ENCODE measurements around the gene PROCA1.

DNA sequence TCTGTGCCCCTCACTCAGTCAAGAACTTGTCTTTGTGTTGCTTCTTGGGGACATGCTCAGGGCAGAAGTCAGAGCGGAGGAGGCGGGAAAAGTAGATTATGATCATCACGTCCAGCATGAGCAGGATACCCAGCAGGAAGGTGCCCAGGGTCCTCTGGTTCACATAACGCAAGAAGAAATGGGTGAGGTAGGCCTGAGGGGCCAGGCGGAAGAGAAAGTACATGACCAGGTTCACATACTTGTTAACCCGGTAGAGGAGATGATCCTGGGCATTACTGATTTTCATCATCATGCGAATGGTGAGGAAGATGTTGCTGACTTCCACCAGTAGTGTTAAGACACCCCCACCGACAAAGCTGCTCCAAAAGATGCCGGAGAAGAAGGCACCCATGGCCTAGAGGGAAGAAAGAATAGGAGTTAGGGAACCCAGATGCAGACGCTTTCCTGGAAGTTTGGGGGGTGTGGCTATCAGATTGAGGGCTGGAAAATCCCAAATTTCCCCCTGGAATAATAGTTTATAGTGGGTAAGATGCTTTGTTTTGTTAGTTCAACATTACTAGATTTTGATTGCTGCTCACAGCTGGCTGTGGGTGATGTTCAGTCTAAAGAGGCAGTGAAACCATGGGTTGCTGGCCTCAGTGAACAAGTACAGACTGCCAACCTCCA, 12.9 kb upstream of the PROCA1 start:
- TF ChIP-seq POLR2A (IDR thresholded peaks at IDR 0.05): no peak
- TF ChIP-seq, protein P1, sequence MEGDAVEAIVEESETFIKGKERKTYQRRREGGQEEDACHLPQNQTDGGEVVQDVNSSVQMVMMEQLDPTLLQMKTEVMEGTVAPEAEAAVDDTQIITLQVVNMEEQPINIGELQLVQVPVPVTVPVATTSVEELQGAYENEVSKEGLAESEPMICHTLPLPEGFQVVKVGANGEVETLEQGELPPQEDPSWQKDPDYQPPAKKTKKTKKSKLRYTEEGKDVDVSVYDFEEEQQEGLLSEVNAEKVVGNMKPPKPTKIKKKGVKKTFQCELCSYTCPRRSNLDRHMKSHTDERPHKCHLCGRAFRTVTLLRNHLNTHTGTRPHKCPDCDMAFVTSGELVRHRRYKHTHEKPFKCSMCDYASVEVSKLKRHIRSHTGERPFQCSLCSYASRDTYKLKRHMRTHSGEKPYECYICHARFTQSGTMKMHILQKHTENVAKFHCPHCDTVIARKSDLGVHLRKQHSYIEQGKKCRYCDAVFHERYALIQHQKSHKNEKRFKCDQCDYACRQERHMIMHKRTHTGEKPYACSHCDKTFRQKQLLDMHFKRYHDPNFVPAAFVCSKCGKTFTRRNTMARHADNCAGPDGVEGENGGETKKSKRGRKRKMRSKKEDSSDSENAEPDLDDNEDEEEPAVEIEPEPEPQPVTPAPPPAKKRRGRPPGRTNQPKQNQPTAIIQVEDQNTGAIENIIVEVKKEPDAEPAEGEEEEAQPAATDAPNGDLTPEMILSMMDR (IDR thresholded peaks at IDR 0.05): no peak

Data from adrenal gland (tissue), 5 donors.